ELF-1 (cell line): Measurements from ENCODE around the gene DNAJB6.
"Not testable (repeated sequence)": the region's sequence is repeated elsewhere in the genome, so short reads cannot be mapped to it uniquely, and the experiment has no call there.

Experiments
- DNase-seq: peaks from one replicate; pipeline ENCODE4 v3.0.0-alpha.2; 2016; ENCODE audit warnings: low read depth, low spot score

Gene DNAJB6

DNA sequence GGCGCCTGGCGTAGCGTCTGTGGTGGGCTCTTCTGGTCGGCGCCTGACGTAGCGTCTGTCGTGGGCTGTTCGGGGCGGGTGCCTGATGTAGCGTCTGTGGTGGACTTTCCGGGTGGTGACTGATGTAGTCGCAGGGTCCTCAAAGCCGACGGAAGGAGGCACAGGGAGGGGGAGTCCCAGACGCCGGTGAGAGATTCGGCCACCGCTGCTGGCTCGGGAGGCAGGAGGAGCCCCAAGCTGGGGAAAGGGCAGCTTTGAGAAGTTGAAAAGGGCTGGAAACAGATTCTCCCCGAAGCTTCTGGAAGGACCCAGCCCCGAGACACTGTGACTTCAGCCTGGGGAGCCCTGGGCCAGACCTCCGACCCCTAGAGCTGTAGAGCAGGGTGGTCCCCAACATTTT, 105.7 kb downstream of the DNAJB6 start:
- no peak for DNase-seq

DNA sequence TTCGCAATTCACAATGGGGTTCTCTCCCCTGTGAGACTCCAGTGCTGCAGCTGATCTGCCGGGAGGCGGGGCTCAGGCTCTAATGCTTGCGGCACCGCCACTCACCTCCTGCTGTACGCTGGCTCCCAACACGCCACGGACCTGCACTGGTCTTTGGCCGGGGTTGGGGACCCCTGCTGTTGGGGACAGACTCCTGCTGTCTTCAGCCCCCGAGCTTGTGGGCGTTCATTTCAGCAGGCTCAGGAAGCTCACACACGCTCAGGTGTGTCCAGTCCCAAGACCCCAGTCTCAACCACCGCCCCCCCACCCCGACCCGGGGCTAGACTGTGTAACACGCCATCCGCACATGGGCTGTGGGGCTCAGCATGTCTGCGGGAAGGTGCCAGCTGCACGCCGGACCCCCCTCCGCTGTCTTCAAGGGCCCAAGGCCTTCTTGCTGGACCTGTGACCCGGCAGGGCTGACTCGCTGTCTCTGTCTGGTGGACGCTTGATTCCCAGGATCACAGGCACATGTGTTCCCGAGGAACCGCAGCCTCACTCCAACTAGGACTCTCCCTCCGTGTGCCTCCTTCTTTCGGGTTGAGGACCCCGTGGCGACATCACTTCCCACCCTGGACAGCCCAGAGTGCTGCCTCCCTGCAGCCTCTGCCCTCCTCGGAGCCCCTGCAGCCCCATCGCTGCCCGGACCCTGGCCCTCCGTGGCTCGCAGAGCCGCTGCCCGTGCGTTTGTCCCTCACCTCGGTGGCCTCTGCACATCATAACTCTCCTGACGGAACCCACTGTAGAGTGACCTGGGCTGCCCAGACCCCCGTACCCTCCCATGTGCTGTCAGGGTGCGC, 106.4 kb downstream of the DNAJB6 start:
- DNase-seq: no peak

DNA sequence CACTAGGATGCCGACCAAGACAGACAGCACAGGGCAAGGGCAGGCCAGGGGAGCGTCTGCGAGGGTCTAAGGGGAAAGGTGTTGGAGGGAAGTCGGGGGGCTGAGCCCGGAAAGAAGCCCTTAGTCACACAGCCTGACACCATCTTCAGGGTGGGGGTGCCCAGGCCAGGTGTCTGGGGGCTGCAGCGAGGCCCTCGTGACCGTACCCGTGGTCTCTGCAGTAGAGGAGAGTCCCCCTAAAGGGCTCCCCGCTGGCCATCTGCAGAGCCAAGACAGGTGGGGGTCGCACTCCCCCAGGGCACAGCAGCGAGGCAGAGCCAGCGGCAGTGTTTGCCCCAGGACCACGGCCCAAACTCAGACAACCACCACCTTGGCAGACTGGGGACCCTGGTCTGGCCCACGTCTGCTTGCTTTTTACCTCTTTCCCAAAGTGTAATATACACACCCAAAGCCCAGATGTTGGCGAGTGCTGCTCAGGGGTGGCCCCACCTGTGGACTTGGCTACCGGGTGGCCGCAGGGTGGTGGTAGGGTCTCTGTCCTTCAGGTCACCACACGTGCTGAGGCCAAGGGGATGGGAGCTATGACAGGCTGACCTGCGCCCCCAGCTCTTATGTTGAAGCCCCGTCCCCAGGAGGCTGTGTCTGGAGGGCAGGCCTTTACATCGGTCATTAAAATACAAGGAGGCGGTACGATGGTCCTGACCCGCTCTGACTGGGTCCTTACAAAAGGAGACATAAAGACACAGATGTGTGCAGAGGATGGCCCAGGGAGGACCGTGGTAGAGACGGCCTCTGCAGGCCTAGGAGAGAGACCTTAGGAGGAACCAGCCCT, 107.4 kb downstream of the DNAJB6 start:
- no peak for DNase-seq

DNA sequence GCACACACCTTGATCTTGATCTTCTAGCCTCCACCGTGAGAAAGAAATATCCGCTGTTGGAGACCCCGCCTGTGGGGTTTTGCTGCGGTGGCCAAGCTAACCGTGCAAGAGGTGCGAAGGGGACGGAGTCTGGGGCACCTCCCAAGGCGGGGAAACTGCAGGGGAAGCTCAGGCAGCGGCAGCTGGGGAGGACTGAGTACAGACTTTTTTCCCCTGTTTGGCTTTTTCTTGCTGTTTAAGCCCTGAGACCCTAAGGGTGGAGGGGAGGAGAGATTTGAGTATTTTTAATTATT, 108.0 kb downstream of the DNAJB6 start:
- DNase-seq: no peak

DNA sequence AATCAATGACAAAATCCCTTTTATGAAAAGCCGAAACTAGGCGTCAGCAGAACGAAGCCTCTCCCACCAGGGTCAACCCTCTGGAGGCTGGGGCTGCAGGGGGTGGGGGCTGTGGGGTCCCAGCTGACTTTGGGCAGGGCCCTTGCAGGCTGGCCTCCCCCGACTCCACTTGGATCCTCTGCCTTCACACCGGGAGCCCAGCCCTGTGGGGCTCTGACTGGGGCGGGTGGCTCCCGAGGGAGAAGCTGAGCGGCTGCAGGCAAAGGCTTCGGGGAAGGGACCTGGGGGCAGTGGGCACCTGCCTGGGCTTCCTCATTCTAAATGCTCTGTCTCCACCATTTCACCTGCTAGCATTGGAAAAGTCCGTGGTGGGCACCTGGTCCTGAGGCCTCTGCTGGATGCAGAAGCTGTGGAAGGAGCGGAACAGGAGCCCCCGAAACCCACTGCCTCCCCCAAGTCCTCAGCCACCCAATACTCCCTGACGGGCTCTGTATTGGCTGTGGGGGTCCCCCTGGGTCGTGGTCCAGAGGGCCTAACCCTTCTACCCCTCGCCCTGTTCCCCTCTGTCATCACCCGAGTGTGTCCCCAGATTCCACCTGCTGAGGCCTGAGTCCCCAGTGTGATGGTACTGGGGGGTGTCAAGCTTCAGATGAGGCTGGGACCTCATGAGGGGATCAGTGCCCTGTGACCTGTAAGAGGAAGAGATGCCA, 108.6 kb downstream of the DNAJB6 start:
- no peak for DNase-seq

DNA sequence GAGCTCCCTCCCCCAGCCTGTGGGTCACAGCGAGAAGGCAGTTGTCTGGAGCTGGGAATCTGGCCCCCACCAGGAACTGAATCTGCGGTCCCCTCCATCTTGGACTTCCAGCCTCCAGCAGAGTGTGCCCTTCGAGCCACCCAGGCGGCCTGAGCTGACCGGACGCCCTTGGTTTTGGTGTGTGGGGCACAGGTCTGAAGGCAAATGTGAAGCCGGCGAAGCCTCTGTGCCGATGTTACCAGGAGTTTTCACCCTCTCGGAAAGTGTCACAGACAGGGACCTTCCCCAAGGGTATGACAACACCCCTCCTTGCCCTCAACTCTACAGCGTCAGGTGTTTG, 109.1 kb downstream of the DNAJB6 start:
- no peak for DNase-seq

DNA sequence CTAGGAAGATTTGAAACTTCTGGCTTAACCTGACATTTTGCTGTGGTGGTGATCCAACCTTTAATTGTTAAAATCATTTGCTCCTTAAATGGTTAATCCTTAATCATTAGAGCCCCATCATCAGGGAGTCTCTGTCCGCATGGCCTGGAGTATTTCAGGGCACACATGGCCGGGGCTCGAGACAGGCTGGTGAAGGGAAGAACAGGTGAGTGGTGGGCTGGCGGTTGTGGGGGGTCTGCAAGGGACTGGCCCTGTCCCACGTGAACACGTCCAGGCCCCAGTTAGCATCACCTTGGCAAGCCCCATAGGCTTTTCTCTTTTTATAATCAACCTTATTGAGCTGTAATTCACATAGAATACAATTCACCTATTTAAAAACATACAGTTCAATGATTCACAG, 109.5 kb downstream of the DNAJB6 start:
- no peak for DNase-seq

DNA sequence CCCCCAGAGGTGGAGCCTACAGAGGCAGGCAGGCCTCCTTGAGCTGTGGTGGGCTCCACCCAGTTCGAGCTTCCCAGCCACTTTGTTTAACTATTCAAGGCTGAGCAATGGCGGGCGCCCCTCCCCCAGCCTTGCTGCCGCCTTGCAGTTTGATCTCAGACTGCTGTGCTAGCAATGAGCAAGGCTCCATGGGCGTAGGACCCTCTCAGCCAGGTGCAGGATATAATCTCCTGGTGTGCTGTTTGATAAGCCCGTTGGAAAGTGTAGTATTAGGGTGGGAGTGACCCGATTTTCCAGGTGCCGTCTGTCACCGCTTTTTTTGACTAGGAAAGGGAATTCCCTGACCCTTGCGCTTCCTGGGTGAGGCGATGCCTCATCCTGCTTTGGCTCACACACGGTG, 117.2 kb downstream of the DNAJB6 start:
- DNase-seq: not testable (repeated sequence)

DNA sequence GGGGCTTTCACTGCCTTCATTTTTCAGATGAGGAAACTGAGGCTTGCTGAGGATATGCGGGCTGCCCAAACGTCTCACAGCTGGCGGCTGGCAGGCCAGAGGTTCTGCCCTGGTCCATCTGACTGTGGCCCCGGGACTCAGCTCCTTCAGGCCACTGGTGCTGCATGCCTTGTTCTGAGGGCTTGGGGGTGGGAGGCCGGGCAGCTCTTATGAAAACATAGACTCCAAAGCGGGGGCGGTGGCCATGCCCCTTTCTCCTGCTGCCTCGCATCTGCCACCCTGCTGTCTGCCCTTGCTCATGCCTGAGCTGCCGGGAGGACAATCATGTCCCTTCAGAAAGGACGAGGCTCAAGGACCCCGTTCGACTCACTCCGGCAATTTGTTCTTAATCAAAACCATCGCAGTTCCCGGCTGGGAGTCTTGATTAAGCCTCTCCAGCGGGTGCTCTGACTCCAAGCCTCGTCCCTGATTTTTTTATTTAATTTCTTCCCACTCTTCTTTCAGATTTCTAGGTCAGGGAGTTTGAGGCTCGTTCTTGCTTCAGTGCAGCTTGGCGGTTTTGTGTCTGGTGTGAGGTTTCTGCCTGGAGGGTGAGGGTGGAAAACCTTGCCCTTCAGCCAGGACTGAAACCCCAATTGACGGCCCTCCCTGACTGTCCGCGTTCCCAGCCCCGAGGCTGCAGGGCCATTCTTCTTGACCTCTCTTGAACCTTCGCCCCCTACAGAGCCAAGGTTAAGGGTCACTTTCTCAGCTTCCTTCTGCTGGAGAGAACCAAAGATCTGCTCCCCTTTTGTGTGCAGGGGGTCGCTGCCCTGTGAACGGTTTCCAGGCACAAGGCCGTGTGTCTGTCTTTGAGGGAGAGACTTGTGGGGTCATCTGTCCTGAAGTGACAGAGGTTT, 120.8 kb downstream of the DNAJB6 start:
- peak; percentile 29 for DNase-seq

DNA sequence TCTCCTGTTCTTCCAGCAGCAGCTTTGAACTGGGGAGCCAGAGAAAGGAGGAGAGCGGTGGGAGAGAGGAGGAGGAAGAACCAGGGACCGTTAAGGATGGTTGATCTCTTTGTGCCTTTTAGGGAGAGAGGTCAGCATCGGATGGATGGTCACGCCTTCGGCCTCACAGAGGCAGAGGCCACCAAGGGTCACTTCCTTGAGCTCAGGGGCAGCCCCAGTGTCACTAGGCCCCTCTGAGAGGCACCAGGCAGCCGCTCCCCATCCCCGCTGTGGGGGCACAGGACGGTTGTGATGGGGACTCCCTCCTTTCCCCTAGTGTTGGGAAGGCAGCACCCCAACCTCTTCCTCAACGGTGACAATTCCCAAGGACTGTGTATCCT, 121.4 kb downstream of the DNAJB6 start:
- no peak for DNase-seq

DNA sequence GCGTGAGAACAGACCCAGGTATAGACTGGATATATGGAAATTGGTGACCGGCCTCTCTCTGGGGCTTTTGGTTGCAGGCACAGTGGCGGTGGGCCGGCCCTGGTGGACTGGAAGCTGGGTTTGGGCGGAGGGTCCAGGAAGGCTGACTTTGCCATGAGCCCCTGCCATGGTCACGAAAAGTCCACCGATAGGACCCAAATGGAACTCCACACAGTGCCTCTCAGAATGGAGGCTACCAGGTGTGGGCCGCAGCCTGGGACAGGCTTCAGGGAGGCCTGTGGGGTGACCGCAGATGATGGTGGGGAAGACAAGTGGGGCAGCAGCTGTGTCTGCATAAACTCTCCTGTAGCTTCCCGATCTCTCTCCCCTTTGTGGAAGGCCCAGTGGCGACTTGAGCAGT, 123.2 kb downstream of the DNAJB6 start:
- DNase-seq: no peak

DNA sequence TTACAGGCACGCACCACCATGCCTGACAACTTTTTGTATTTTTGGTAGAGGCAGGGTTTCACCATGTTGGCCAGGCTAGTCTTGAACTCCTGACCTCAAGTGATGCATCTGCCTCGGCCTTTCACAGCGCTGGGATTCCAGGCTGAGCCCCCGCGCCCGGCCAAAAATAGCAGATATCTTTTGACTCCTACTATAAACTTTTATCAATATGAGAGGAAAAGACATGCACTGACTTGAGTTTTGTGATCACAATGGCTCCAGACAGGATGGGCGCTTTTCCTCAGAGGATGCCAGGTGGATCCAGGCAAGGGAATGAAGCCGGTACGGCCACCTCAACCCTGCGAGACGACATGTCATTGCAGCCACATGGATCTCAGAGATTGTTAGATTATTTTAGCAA, 123.9 kb downstream of the DNAJB6 start:
- DNase-seq: no peak

DNA sequence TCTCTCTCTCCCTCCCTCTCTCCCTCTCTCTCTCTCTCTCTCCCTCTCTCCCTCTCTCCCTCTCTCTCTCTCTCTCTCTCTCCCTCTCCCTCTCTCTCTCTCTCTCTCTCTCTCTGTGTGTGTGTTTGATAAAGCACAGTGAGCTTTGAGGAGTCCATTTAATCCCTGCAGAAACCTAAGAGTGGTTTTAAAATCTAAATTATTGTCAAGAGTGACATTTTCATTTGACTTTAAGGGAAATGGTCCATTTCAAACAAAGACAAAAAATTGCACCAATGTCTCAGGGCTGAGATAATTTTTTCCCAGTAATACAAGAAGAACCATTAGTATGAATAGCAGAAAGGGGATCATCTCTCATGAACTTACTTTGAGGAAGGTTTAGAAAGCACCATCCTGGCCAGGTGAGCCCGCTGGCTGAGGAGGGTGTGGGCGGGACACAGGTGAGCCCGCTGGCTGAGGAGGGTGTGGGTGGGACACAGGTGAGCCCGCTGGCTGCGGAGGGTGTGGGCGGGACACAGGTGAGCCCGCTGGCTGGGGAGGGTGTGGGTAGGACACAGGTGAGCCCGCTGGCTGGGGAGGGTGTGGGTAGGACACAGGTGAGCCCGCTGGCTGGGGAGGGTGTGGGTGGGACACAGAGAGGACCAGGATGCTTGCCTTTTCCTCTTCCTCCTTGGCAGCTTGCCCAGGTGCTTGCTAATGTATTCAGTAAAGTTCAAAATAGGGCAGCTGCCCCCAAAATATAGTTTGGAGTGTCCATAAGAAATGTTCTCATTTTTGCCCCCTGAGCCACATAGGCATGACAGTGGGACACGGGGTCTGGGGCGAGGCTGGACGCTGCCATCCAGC, 125.0 kb downstream of the DNAJB6 start:
- no peak for DNase-seq

DNA sequence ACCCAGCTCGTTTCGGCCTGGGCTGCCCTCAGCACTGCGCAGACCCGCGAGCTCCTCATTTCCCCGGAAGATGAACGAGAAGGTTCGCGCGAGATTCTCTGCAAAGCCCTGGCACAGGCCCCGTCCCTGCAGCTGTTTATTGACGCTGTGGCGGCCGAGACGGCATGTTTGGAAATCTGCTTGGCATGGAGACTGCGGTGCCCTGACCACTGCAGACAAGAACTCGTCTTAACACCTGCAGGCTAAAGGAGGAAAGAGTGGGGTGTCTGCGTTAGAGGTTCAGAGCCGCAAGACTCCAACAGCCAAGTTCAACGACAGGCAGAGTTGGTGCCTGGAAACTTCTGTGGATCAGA, 125.6 kb downstream of the DNAJB6 start:
- DNase-seq: no peak

DNA sequence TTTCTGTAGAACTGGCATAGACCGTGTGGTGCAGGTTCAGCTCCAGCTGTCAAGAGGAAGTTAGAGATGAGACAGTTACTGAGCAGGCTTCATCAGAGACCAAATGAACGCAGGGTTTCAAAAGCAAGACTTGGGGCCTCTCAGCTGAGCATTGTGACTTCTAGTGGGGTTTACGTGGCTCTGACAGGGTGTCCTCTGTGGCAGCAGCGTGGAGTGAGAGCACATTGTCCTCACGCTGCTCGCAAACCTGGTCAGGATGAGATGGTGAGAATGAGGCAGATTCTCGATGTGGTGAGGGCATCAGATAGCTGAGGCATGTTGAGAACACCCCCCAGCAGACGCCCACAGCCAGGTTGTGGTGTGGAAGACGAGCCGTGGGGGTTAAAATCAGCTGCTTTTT, 126.0 kb downstream of the DNAJB6 start:
- no peak for DNase-seq

DNA sequence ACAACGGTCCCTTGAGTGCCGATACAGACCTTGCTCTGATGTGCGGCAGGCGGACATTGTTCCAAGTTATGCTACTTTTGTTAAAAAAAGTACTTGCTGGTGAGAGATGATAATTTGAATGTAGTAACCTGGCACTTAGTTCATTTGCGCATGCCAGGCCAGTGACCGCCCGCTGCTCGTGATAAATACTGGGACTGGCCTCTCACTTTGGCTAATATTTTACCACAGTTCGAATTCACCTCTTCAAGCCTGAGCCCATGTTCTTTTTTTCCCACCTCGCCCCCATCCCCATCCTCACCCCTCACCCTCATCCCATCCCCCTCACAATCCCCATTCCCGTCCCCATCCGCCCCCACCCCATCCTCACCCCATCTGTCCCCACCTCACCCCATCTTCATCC, 126.4 kb downstream of the DNAJB6 start:
- DNase-seq: no peak

DNA sequence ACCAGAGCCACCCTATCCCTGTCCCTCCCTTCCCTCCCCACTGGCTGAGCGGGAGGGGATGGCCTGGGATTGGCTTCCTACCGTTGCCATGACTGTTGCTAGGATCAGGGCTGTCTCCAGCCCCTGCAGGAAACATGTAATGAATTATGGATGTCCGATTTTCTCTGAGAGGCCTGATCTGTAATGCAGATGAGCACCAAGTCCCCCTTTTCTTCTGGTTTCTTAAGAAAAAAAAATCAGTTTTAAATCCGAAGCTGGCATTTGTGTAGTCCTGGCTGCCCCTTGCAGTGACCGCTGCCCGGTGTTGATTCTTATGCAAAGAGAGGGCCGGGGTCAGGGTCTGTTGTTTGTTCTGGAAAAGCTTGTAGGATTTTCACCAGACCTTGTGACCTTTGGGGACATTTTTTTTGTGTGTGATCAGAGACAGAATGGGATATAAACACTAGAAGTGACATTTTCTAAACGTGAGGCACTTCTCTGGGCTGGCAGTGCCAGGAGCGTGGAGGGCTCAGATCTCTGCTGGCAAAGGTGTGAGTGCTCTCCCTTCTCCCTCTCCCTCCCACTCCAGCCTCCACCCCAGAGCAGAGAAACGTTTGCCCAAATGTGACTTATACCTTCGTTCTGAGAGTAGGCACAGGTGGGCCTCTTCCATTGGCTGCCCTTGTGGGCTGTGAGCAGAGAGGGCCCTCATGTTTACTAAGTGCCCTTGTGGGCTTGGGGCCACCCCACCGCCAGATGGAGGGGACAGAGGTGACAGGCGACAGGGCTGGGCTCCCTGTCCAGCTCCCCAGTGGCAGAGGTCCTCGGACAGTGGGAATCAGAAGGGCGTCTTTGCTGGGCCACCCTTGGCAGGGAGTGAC, 127.5 kb downstream of the DNAJB6 start:
- DNase-seq: no peak

DNA sequence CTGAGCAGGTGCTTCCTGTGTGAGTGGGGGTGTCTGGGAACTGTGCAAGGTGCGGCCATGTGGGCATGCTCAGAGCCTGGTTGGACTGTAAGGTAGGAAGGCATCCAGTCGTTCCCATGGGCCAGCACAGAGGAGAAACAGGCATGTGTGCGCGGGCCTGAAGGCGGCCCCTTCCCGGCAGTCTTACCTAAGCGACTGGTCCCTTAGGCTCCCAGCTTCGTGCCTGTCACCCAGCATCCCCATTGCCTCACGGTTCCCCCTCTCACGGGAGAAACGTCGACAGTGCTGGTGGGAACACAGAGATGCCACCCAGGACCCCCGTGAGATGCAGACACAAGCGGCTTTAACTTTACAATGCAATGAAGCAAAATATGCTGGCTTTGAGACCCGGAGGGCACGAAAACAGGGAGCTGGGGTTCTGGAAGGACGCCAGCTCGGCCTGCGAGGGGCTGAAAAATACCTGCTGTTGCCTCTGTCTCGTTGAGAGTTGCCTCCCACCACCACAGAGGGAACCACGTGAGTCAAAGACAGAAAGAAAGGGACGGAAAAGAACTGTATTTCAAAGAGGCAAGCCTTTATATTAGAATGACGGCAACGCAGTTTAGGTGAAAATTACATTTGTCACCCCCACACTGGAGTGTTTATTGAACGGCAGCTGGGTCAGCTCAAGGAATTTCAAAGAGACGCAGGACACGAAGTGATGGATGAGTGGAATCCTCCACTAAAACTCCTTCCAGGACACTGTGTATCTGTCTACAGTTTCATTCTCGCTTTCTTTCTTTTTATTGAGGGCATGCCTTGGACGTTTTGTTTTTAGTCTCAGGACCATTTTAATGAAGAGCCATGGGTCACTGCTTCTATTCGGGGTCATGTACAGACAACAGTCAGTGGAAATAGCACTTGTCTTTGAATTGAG, 128.4 kb downstream of the DNAJB6 start:
- DNase-seq: peak; percentile 1
